HepG2 (cell line): ENCODE measurements around the gene ARHGEF39. TPM values are rescaled to one million over a fixed set of nuclear protein-coding genes. Genes with fewer than 3 reads are reported as not detected.

ENCODE experiments used
- CEBPB ChIP-seq: IDR thresholded peaks from 2 replicates; pipeline ENCODE4 v1.6.1; 2011; ENCODE audit warnings: low read depth, low read length, improper control_type of control experiment, borderline replicate concordance
- ESRRA ChIP-seq: sonication (generic); formaldehyde crosslinking; IDR thresholded peaks from 2 replicates; pipeline ENCODE4 v1.5.1; 2020; ENCODE audit warnings: mild to moderate bottlenecking, low read depth, missing genetic modification reagents
- GATAD1 ChIP-seq: IDR thresholded peaks from 2 replicates; pipeline ENCODE4 v1.6.1; 2016; ENCODE audit warnings: missing genetic modification reagents, missing compliant biosample characterization
- GMEB1 ChIP-seq: sonication (generic); formaldehyde crosslinking; IDR thresholded peaks from 2 replicates; pipeline ENCODE4 v1.5.1; 2020; ENCODE audit warnings: missing genetic modification reagents, mild to moderate bottlenecking, borderline replicate concordance
- MIXL1 ChIP-seq: IDR thresholded peaks from 2 replicates; pipeline ENCODE4 v1.6.1; 2016
- NFKB2 ChIP-seq: sonication (generic); formaldehyde crosslinking; IDR thresholded peaks from 2 replicates; pipeline ENCODE4 v1.4.0; 2020; ENCODE audit warnings: missing genetic modification reagents, borderline replicate concordance
- POGZ ChIP-seq: sonication (generic); formaldehyde crosslinking; IDR thresholded peaks from 2 replicates; pipeline ENCODE4 v1.4.0; 2020; ENCODE audit warnings: mild to moderate bottlenecking, missing genetic modification reagents
- REPIN1 ChIP-seq: sonication (generic); formaldehyde crosslinking; IDR thresholded peaks from 2 replicates; pipeline ENCODE4 v1.8.0; 2022; ENCODE audit warnings: missing genetic modification reagents, low read depth, mild to moderate bottlenecking, borderline replicate concordance
- WIZ ChIP-seq: sonication (generic); formaldehyde crosslinking; IDR thresholded peaks from 2 replicates; pipeline ENCODE4 v1.5.1; 2020; ENCODE audit warnings: mild to moderate bottlenecking, missing genetic modification reagents
- ZNF407 ChIP-seq: sonication (generic); formaldehyde crosslinking; IDR thresholded peaks from one replicate; pipeline ENCODE4 v1.5.1; 2020; ENCODE audit warnings: mild to moderate bottlenecking, missing genetic modification reagents; ENCODE audit errors: not compliant biosample characterization
- ZSCAN21 ChIP-seq: sonication (generic); formaldehyde crosslinking; IDR thresholded peaks from 2 replicates; pipeline ENCODE4 v1.8.0; 2022; ENCODE audit warnings: mild to moderate bottlenecking, missing genetic modification reagents, moderate library complexity, borderline replicate concordance
- polyA plus RNA-seq, 8 experiments: library from polyadenylated mRNA; depleted of rRNA in 3 of 8; stranded (reverse) in 7 of 8; unstranded in 1 of 8; fragments of >200 nt; fragmentation: Illumina TruSeq in 4 of 8; extraction: Trizol in 4 of 8; gene quantifications; 2 replicates each; pipeline versions ENCODE4 v1.2.1 to v1.2.3, GENCODE V29; 2011 to 2016; ENCODE audit warnings: low read depth in 4 of 8, missing spikeins in 1 of 8, mixed read lengths in 1 of 8; ENCODE audit not compliant: insufficient read depth in 1 of 8
- total RNA-seq, 5 experiments: library from RNA; depleted of rRNA; stranded (reverse); fragments of >200 nt; fragmentation: Illumina TruSeq; extraction: Trizol; gene quantifications; 2 replicates each; pipeline ENCODE4 v1.2.3, GENCODE V29; 2016; ENCODE audit warnings: low read depth in 1 of 5
- TF ChIP-seq, protein P1 (sequence below): sonication (generic); formaldehyde crosslinking; IDR thresholded peaks from 2 replicates; pipeline ENCODE4 v1.9.0; 2021; ENCODE audit warnings: missing genetic modification reagents, mild to moderate bottlenecking, borderline replicate concordance
- TF ChIP-seq, protein P2 (sequence below): IDR thresholded peaks from 2 replicates; pipeline ENCODE4 v1.6.1; 2012; ENCODE audit warnings: low read depth, low read length, improper control_type of control experiment
- TF ChIP-seq, protein P3 (sequence below): IDR thresholded peaks from 2 replicates; pipeline ENCODE4 v1.6.1; 2016; ENCODE audit warnings: missing compliant biosample characterization, missing genetic modification reagents, borderline replicate concordance

ARHGEF39 gene
- total and polyA plus RNA-seq, 2 of the 13 experiments (the other 11 are each of a cell fraction or from before 2014, with no cell fraction given), result 11.2 to 12.3 TPM

GRCh38 chr9:35669331-35670145, 4.5 kb upstream of the ARHGEF39 start (continued):
- TF ChIP-seq ZNF407 (CRISPR knock-in tag) (no peak), ZSCAN21 (CRISPR knock-in tag) (no peak), REPIN1 (CRISPR knock-in tag) (peak; percentile 81; the same call in 1 of the 2 replicates), WIZ (CRISPR knock-in tag) (no peak), ESRRA (CRISPR knock-in tag) (no peak), MIXL1 (CRISPR knock-in tag) (no peak), POGZ (CRISPR knock-in tag) (peak; percentile 49), CEBPB (no peak), GATAD1 (CRISPR knock-in tag) (peak; percentile 47; the same call in 1 of the 2 replicates), NFKB2 (CRISPR knock-in tag) (no peak), GMEB1 (no peak)
- TF ChIP-seq, protein P1, sequence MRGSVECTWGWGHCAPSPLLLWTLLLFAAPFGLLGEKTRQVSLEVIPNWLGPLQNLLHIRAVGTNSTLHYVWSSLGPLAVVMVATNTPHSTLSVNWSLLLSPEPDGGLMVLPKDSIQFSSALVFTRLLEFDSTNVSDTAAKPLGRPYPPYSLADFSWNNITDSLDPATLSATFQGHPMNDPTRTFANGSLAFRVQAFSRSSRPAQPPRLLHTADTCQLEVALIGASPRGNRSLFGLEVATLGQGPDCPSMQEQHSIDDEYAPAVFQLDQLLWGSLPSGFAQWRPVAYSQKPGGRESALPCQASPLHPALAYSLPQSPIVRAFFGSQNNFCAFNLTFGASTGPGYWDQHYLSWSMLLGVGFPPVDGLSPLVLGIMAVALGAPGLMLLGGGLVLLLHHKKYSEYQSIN (CRISPR knock-in tag), result no peak
- TF ChIP-seq, protein P2, sequence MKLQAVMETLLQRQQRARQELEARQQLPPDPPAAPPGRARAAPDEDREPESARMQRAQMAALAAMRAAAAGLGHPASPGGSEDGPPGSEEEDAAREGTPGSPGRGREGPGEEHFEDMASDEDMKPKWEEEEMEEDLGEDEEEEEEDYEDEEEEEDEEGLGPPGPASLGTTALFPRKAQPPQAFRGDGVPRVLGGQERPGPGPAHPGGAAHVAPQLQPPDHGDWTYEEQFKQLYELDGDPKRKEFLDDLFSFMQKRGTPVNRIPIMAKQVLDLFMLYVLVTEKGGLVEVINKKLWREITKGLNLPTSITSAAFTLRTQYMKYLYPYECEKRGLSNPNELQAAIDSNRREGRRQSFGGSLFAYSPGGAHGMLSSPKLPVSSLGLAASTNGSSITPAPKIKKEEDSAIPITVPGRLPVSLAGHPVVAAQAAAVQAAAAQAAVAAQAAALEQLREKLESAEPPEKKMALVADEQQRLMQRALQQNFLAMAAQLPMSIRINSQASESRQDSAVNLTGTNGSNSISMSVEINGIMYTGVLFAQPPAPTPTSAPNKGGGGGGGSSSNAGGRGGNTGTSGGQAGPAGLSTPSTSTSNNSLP, result no peak
- TF ChIP-seq, protein P3, sequence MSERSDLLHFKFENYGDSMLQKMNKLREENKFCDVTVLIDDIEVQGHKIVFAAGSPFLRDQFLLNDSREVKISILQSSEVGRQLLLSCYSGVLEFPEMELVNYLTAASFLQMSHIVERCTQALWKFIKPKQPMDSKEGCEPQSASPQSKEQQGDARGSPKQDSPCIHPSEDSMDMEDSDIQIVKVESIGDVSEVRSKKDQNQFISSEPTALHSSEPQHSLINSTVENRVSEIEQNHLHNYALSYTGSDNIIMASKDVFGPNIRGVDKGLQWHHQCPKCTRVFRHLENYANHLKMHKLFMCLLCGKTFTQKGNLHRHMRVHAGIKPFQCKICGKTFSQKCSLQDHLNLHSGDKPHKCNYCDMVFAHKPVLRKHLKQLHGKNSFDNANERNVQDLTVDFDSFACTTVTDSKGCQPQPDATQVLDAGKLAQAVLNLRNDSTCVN (CRISPR knock-in tag), result no peak
